NCI-H345 treated with DMSO at 0.1 percent for 48 hours (cell line): ENCODE results near the gene DLGAP1.
"Not testable (repeated sequence)": the region's sequence is repeated elsewhere in the genome, so short reads cannot be mapped to it uniquely, and the experiment has no call there.

Experiments used
- DNase-seq: peaks from one replicate; lab custom pipeline; 2025; ENCODE audit not compliant: unreplicated experiment; lab: John Stamatoyannopoulos, UW

Gene DLGAP1

DNA sequence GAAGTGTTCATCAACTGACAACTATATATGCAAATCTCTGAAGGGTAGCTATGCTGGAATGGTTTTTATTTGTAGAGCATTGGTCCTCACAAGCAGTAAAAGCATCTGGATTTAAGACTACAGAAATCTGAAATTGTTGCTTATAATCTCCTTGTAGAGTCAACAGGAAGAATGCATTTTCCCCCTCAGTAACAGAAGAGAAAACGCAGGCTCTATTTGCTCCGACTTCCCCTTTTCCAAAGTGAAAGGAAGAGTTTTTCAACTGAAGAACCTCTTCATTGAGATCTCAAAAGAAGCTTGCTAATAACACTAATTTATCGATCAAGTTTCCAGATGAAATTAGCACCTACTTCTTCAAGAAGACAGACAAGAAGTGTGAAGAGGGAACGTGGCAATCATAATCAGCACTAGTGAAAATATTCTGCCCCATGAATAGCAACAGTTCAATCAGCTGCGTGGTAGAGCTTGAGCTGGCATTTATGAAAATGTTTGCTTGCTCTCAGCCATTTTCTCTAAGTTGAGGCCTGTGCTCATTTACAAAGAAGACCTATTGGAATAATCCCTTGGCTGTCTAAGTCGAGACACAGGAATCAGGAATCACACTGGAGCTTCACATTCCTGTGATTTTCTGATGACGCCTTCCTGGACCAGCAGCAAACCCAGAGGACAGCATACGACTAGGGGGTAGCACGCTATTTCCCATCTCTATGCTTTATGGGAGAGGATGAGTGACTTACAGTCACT lies 961.4 kb downstream of the DLGAP1 start:
- no peak for DNase-seq

DNA sequence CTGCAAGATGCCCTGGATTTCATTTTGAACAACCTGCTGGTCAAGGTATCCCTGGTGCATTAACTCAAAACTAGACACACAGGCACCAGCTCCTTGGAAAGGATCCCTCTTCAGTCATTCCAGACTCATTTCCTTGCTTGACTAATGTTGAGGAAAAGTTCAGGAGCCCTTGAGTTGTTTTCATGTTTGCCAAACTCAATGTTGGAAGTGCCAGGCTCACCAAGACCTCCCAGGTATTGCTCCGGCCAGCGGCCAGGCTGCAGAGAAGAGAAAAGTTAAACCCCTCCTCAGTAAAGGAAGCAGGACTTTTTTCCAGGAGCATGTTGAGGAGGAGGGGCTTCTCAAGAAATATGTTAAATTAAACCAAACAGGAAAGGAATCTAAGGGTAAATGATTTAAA lies 962.4 kb downstream of the DLGAP1 start:
- no peak for DNase-seq

DNA sequence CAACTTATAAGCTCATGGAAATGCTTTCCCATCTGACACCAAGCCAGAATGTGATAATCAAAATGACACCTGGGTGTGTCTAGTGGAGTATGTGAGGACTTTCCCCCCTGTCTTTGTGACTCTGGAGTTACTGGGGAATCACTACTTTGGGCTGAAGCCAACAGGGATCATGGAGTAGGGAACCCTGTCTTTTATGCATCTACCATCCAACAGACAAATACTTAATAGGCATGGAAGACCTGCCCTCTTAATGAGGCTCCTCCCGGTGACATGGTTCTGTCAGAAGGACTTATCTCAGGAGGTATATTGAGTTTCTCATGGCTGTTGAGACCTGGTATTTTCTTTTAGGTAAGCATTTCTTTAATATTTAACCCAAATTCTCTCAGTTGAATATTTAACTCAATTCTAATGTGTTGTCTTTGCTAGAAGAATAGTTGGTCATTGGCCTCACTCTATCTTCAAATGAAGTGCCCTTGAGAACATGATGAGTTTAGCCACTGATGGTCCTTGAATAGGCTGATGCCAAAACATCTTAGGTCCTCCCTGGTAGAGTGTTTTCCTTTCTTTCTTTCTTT lies 963.0 kb downstream of the DLGAP1 start:
- DNase-seq, result no peak

DNA sequence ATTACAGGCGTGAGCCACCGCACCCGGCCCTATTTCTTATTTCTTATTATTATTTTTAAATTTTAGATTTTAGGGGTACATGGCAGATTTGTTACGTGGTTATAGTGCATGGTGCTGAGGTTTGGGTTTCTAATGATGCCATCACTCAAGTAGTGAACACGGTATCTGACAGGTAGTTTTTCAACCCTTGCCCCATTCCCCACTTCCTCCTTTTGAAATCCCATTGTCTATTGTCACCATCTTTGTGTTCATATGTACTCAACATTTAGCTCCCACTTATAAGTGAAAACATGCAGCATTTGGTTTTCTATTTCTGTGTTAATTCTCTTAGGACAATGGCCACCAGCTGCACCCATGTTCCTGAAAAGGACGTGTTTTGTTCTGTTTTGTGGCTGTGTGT lies 965.6 kb downstream of the DLGAP1 start:
- DNase-seq, result no peak

DNA sequence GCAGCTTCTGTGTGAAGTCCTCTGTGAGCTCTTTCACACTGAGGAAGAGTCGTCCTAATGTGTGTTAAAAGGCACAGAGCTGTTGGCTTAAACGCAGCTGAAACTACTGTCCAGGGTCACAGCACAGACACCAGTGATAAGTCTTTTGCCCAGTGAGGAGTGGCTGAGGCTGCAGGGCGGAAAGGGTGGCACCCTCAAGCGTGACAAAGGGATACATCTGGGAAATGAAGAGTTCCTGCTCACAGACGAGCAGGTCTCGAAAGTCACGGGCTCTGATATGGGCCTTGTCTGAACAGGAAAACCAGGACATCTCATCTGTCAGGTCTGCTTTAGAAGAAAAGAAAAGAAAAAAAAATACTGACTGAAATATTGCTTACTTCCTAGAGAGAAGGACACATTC lies 968.6 kb downstream of the DLGAP1 start:
- DNase-seq, result no peak

DNA sequence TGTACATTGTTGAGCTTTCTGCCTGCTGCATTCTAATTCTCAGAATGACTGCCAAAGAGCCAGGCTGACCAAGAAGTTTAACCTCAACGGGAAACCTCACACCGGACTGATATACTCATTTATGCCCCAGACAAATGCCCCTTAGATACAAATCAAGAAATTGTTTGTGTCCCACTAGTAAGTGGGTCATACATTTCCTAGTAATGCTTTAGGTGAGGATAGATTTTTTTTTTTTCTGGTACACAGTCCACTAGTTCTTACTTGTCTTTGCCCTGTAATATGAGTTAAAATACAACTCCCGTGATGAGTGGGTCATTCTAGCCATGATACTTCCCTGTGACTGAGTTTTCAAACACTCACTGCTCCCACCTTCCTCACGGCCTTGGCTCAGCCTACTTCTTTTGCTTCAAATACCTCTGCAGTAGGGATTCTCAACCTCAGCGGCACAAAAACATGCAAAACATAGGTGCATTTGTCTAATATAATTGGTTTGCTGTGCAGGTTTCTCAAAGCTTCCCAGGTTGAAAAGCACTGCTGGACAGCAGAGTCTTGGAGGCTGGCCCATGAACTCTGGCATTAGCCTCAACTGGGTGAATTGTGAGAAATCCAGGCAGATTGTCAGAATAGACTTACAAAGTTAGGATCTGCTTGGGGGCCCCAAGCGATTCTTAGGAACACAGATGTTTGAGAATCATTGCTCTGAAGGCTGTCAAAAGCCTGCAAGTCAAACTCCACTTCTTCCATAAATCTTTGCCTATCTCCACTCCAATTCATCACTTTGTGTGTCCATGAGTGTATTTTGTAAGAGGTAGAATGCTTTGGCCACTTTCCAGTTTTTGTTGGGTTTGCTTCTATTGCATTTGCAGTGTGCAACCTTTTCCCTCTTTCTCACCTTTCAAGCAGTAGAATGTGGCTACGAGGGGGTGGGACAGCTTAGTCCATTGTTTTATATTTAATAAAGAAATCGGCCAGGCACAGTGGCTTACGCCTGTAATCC lies 969.7 kb downstream of the DLGAP1 start:
- DNase-seq, result no peak

DNA sequence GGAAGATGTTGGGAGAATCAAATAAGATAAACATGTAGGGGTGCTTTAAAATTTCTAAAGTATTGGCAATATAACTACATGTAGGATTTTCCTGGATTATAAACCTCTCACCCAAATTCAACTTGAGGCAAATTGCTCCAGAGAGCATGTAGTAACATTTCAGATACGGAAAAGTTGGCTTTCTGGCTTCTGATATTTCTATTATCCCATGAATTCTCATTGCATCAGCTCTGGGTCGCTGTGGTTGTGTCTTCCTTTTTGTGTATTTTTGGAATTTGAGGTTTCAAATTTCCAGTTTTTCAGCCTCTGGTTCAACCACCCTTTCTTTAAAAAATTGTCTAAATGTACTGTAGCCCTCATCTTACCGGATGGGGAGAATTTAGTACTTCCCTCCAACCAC lies 972.8 kb downstream of the DLGAP1 start:
- DNase-seq, result no peak

DNA sequence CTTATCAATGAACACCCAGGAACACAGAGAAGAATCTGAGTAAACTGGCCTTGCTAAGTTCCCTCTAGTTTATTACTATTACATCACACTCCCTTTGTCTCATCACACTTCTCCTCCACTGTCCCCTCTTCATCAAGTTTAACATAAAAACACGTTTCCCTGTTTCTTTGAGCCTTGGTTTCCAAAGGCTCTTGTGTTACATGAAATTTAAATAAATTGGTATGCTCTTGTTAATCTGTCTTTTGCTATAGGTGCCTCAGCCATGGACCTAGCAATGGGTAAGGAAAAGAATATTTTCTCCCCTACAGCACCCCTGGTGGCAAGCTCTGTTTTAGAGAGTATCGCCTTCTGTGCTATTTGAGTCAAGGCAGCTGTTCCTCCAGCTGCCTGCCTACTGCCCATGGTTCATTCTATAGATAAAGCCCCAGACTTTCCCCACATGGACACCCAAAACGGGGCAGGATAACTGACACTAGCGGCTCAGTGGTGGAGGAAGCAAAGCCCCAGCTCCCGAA lies 973.4 kb downstream of the DLGAP1 start:
- no peak for DNase-seq

DNA sequence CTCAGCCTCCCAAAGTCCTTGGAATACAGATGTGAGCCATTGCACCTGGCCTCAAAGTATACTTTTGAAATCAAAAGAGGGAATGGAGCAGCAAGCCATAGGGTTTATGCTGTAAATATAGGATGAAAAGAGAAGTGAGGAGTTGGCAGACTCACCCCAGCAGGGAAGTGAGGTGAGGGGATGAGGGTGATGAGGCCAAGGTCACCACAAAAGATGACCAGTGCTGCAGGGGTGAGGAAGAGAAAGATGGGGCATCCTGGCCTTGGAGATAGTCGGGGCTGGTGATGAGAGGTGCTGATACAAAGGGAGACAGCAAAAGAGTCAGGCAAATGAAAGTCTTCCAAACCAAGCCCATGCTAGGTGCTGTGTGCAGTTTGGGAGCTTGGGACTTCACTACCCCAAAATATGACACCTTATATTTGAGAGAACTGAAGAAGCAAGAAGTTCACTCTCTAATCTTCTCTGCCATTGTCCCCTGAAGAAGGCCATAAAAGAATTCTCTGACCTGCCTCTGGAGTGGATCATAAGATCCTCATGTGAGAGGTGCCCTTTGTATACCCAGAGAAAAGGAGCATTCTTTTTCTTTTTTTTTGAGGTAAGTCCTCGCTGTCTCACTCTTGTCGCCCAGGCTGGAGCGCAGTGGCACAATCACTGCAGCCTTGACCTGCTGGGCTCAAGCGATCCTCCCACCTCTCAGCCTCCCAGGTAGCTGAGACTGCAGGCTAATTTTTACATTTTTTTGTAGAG lies 974.1 kb downstream of the DLGAP1 start:
- no peak for DNase-seq

DNA sequence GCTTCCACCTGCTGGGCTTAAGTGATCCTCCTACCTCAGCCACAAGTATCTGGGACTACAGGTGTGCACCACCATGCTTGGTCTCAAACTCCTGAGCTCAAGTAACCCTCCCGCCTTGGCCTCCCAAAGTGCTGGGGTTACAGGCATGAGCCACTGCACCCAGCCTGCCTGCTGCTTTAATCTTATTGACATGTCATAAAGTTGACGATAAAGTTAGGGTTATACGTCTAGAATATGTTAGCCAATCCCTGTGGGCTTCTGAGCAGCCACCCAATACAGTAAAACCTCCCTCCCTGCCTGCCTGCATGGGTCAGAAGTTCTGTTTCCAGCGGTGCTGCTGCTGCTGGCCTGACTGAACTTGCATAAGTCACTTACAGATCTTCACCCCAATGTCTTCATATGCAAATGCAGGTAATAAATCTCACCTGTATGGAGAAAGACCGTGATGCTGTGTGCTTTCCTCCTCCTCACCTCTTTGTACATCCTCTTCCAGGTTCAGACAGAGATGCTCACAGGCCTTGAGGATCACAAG lies 975.1 kb downstream of the DLGAP1 start:
- DNase-seq, result no peak

DNA sequence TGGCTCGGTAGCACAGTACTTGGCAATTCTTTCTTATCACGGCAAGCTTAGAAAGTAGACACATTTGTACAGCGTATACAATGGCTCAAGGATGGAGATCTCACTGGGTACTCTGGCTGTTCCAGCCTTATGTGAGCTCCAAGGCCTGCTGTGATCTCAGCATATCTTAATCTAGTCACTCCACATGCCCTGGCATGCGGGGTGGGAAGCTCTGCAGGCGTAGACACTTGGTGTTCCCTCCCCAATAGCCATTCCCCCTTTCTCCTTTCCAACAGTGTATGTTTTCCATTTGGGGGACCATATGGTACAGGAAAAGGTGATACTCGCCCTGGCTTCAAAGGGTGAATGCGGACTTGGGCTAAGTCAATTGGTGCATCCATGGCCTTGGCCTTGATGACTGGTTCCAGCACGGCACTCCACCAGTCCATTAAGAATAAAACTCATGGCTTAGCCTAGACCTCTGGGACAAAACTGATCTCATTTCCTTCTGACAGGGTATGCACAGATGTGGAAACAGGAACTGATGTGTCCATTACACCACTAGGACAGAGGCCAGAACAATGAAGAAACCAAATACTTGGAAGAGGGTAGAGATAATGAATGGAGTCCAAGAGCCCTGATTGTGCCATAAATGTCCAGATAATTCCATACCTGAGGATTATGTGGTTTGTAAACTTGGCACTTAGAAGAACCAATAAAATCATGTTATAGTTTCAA lies 976.7 kb downstream of the DLGAP1 start:
- DNase-seq, result no peak

DNA sequence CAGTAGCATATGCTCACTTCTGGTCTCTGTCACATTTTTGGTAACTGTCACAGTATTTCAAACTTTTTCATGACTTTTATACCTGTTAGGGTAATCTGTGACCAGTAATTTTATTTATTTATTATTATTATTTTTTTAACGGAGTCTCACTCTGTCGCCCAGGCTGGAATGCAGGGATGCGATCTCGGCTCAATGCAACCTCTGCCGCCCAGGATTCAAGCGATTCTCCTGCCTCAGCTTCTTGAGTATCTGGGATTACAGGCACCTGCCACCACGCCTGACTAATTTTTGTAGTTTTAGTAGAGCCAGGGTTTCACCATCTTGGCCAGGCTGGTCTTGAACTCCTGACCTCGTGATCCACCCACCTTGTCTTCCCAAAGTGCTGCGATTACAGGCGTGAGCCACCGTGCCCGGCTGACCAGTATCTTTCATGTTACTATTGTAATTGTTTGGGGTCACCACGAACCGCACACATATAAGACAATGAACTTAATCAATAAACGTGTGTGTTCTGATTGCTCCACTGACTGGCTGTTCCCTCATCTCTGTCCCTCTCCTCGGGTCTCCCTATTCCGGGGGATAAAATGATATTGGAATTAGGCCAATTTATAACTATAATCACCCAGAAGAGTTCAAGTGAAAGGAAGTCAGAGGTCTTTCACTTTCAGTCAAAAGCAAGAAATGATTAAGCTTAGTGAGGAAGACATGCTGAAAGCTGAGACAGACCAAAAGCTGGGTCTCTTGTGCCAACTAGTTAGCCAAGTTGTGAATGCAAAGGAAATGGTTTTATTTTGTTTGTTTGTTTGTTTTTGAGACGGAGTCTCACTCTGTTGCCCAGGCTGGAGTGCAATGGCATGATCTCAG lies 982.2 kb downstream of the DLGAP1 start:
- DNase-seq, result no peak

DNA sequence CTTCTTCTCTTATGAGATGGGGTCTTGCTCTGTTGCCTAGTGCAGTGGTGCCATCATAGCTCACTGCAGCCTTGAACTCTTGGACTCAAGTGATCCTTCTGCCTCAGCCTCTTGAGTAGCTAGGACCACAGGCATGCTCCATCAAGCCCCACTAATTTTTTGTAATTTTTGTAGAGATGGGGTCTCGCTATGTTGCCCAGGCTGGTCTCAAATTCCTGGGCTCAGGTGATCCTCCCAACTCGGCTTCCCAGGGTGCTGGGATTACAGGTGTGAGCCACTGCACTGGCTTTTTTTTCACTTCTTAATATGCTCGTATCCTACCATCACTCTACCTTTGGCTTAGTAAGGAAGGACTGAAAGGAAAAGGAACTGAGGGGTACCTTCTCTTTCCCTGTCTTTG lies 983.0 kb downstream of the DLGAP1 start:
- DNase-seq, result not testable (repeated sequence)

DNA sequence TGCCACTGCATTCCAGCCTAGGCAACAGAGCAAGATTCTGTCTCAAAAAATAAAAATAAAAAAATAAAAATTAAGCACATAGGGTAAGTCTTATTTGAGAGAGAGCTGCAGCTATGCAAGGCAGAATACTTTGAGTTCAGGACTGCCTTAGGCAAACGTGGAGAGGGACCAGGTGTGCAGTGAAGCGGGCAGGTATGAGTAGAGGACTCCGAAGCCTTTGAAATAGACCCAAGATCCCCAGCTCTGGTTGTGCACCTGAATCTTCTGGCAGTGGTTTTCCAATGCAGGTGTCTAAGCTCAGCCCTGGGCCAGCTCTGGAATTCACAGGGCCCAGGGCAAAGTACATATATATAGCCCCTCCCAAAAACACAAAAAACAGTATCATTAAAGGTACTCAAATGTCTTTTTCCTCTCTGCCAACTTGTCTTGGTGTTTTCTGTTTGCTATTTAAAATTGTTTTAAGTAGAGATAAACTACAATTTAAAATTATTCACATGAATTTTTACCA lies 983.9 kb downstream of the DLGAP1 start:
- DNase-seq, result no peak

DNA sequence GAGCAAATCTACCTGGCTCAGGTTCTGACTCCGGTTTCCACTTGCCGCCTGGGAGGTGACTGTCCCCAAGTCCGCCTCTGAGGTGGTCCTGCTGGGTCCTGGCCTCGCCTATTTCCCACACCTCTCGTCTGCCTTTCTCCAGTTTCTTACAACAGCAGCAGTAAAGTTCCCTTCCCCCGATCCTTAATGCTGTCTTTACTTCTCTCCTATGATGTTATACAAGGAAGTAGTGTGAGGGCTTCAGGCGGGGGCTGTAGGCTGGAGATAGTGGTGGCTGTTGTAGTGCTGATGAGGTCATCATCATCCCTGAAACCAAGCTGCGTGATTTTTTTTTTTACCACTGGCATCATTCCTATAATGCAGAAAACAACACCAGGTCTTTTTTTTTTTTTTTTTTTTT lies 986.3 kb downstream of the DLGAP1 start:
- DNase-seq, result no peak

DNA sequence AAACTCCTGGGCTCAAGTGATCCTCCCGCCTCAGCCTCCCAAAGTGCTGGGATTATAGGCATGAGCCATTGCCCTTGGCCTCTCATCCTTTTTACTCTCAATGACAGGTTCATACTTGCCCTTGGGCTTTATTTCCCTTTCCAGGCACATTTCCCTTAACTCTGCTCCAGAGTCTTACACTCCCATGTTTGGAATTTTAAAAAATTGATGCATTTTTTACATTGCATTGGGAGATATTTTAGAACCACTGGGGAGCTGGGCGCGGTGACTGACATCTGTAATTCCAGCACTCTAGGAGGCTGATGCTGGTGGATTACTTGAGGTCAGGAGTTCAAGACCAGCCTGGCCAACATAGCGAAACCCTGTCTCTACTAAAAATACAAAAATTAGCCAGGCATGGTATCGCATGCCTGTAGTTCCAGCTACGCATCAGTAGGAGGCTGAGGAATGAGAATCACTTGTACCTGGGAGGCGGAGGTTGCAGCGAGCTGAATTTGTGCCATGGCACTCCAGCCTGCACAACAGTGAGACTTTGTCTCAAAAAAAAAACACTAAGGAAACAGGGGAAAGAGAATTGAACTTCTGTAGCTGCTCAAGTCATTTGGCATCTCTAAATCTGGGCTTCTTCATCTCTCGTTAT lies 986.9 kb downstream of the DLGAP1 start:
- DNase-seq, result no peak

DNA sequence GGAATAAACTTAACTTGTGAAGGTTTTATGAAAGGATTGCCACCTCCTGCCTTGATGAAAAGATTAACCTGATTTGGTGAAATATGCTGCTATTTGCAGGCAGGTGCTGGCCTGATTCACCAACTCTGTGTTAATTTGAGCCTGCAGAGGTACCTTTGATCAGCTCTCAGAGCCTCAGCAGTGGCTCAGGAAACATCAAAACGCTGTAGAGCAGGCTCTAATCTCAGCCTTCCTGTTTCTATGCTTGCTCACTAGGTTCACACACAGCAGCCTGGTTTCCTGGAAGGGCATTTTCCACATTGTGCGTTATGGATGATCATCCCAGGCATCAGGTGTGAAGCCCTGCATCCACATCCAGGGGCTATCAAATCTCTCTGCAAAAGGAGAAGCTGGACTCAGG lies 988.2 kb downstream of the DLGAP1 start:
- no peak for DNase-seq

DNA sequence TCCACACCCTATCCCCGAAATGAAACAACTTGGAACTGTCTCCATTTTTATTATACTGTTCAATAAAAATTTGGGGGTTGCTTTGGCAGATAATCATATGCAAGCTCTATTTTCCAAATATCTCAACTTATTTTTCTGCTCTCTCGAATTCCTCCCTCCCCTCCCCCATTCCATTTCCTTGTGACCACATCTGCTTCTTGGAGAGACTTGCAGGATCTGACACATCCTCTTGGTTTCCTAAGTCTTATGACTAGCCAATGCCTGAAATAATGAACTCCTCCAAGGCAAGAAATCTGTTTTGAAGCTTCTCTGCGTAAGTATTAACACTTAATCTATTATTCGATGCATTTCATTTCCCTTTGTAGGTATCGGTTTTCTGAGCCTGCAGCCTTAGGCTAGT lies 989.1 kb downstream of the DLGAP1 start:
- DNase-seq, result no peak
